22Rv1 (cell line): ENCODE measurements around the gene MPRIP.

Experiments used
- H3K27ac ChIP-seq: fragments of 450-650 bp; 2 replicates; pipeline ENCODE4 v1.5.1; 2017
- CTCF ChIP-seq: fragments of 450-650 bp; IDR thresholded peaks from 2 replicates; pipeline ENCODE4 v1.5.1; 2017; ENCODE audit warnings: mild to moderate bottlenecking
- ZFX ChIP-seq: fragments of 450-650 bp; IDR thresholded peaks from 2 replicates; pipeline ENCODE4 v1.6.1; 2017; ENCODE audit warnings: antibody characterized with exemption, borderline replicate concordance

MPRIP gene

GRCh38 chr17:17231621-17232302, 189.5 kb downstream of the MPRIP start:
- H3K27ac ChIP-seq = no peak overlapping the region
- no peak for TF ChIP-seq ZFX
- TF ChIP-seq CTCF = no peak

GRCh38 chr17:17232303-17232621, 190.0 kb downstream of the MPRIP start:
- no peak for TF ChIP-seq CTCF
- no peak for TF ChIP-seq ZFX
- no peak overlapping the region for H3K27ac ChIP-seq

GRCh38 chr17:17235212-17236174, 193.2 kb downstream of the MPRIP start:
- TF ChIP-seq CTCF = no peak
- no peak for TF ChIP-seq ZFX
- peak overlapping the region; percentile 86 for H3K27ac ChIP-seq

GRCh38 chr17:17236295-17237025, 194.2 kb downstream of the MPRIP start:
- H3K27ac ChIP-seq = peak overlapping the region; percentile 86

GRCh38 chr17:17237026-17237799, 195.0 kb downstream of the MPRIP start, which contains the start of gene FLCN:
Gene FLCN (minus strand): TSS chr17:17237168. CDS start chr17:17228137, 9,031 bp downstream.
- H3K27ac ChIP-seq = peak within 1 kb of the TSS; percentile 86
- TF ChIP-seq CTCF (no peak), ZFX (no peak)

More at GRCh38 chr17:17236295-17237025, 194.2 kb downstream of the MPRIP start:
- TF ChIP-seq CTCF (no peak), ZFX (no peak)

- TF ChIP-seq CTCF (no peak), ZFX (no peak)
- H3K27ac ChIP-seq = no peak overlapping the region
These were observed 197.6 kb downstream of the MPRIP start for GRCh38 chr17:17239832-17240231.
